MCF 10A (cell line): ENCODE measurements around the gene FRY. TPM values are rescaled to one million over a fixed set of nuclear protein-coding genes. Genes with fewer than 3 reads are reported as not detected.

Source experiments
- BruUV-seq: library from RNA; stranded (reverse); fragments of 400-500 nt; replicated peaks from 2 replicates; lab custom pipeline; 2021; lab: Mats Ljungman, UMichigan
- CTCF ChIA-PET: fragments of 300-600 bp; sonication (Branson Sonifier 250); formaldehyde crosslinking; extraction: SDS; loops from one replicate; lab custom pipeline; 2021; ENCODE audit warnings: antibody characterized with exemption, inconsistent platforms; lab: Yijun Ruan, JAX
- POLR2A ChIA-PET: fragments of 300-600, 350-650 bp; sonication (Branson Sonifier 250); formaldehyde crosslinking; extraction: SDS; loops from one replicate; lab custom pipeline; 2020; ENCODE audit warnings: antibody characterized with exemption, inconsistent platforms; lab: Yijun Ruan, JAX
- DNase-seq: peaks from one replicate; pipeline ENCODE4 v3.0.0-alpha.2; 2018; ENCODE audit not compliant: unreplicated experiment
- H3K27ac Mint-ChIP-seq: one replicate; pipeline ENCODE4 v1.8.0; 2022; ENCODE audit warnings: mild to moderate bottlenecking, low read depth, mixed read lengths; ENCODE audit not compliant: unreplicated experiment
- H3K27me3 Mint-ChIP-seq: one replicate; pipeline ENCODE4 v1.8.0; 2022; ENCODE audit warnings: mixed read lengths; ENCODE audit not compliant: insufficient read depth, unreplicated experiment
- H3K36me3 Mint-ChIP-seq: one replicate; pipeline ENCODE4 v1.8.0; 2022; ENCODE audit warnings: mild to moderate bottlenecking, moderate library complexity, mixed read lengths; ENCODE audit not compliant: insufficient read depth, unreplicated experiment
- H3K4me1 Mint-ChIP-seq: one replicate; pipeline ENCODE4 v1.8.0; 2022; ENCODE audit warnings: mixed read lengths; ENCODE audit not compliant: insufficient read depth, unreplicated experiment
- H3K4me3 Mint-ChIP-seq: one replicate; pipeline ENCODE4 v1.8.0; 2022; ENCODE audit warnings: mild to moderate bottlenecking, moderate library complexity, mixed read lengths; ENCODE audit not compliant: unreplicated experiment
- H3K9me3 Mint-ChIP-seq: one replicate; pipeline ENCODE4 v1.8.0; 2022; ENCODE audit warnings: mixed read lengths; ENCODE audit not compliant: unreplicated experiment
- intact Hi-C: fragments of 100-400 bp; cut with micrococcal nuclease; formaldehyde crosslinking; loops from 2 replicates; pipeline ENCODE4 v1.14.1; 2022
- total RNA-seq: library from RNA; stranded (reverse); gene quantifications from 2 replicates; pipeline ENCODE4 v1.2.3, GENCODE V29; 2022
- TF ChIP-seq, protein P1 (sequence below): fragments of 200-600 bp; IDR thresholded peaks from one replicate; pipeline ENCODE4 v1.8.0; 2022; ENCODE audit warnings: antibody characterized with exemption, mild to moderate bottlenecking; ENCODE audit not compliant: unreplicated experiment

Gene FRY
- total RNA-seq, 1 experiment from 2014 or later, result 8.9 TPM

DNA sequence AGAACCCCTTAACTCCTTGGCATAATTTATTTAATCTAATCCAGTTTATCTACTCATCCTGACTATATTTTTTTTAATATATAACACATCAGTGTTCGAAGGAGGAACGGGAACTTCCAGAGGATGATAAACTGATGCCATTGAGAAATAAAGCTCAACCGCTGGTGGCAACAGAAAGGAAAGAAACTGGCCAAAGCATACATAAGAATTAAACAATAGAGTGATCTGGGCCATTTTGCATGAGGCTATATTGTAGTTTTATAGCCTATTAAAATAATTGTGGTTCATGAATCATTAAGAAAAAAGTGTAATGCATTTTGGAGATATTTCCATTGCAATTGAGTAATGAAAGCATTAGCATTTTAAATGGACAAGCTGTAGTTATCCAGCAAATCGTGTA lies 94.2 kb downstream of the FRY start:
- TF ChIP-seq, protein P1, sequence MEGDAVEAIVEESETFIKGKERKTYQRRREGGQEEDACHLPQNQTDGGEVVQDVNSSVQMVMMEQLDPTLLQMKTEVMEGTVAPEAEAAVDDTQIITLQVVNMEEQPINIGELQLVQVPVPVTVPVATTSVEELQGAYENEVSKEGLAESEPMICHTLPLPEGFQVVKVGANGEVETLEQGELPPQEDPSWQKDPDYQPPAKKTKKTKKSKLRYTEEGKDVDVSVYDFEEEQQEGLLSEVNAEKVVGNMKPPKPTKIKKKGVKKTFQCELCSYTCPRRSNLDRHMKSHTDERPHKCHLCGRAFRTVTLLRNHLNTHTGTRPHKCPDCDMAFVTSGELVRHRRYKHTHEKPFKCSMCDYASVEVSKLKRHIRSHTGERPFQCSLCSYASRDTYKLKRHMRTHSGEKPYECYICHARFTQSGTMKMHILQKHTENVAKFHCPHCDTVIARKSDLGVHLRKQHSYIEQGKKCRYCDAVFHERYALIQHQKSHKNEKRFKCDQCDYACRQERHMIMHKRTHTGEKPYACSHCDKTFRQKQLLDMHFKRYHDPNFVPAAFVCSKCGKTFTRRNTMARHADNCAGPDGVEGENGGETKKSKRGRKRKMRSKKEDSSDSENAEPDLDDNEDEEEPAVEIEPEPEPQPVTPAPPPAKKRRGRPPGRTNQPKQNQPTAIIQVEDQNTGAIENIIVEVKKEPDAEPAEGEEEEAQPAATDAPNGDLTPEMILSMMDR, result no peak

DNA sequence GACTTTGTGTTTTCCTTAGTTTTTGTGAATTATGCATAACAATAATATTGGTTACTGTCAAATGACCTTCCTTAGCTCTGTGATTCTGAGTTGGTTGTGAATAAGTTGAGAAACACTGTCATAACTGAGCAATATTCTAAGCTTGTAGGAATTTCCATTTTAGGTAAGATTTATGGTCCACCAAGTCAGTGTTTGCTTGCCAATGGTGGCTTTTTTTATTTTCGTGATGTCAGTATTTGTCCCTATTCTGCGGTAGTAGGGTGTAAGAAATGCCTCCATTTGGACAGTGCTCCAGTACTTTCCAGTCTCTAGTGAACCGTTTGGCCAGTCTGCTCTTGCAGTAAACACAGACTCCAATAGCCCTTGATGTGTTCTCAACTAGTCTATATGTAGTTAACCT lies 94.7 kb downstream of the FRY start:
- H3K9me3 Mint-ChIP-seq, result no peaks in the 10 kb centered on the region
- no peaks in the 10 kb centered on the region for H3K27me3 Mint-ChIP-seq
- H3K27ac Mint-ChIP-seq, result no peak overlapping the region
- peaks cover 5% of the 10 kb centered on the region for H3K4me1 Mint-ChIP-seq
- no peak for DNase-seq
- peaks cover 5% of the 10 kb centered on the region for H3K36me3 Mint-ChIP-seq
- ChIA-PET POLR2A (interaction anchor here (1.0 to 2.9 kb wide), 7 partner anchors 9 to 189 kb away, joined by 3 to 19 read pairs (median 7); partner anchors contain the start of genes BRCA2, FRY and ZAR1L), CTCF (interaction anchor here (0.9 to 1.6 kb wide), 5 partner anchors 12 to 265 kb away, joined by 3 to 5 read pairs (median 4); no protein-coding TSS in a partner anchor)
- H3K4me3 Mint-ChIP-seq, result no peak overlapping the region
- TF ChIP-seq, protein P1, result no peak
- intact Hi-C loops, result loop anchor here (2.0 kb wide), 1 partner anchor 27 kb away; no protein-coding TSS in a partner anchor
- no TSS peak for BruUV-seq

More for the DNA sequence above, 94.2 kb downstream of the FRY start:
- Mint-ChIP-seq H3K9me3 (no peaks in the 10 kb centered on the region), H3K36me3 (peaks cover 5% of the 10 kb centered on the region), H3K4me1 (peaks cover 5% of the 10 kb centered on the region), H3K4me3 (peak overlapping the region; percentile 16), H3K27me3 (no peaks in the 10 kb centered on the region), H3K27ac (peak overlapping the region; percentile 64)
- ChIA-PET POLR2A (interaction anchor here (0.7 to 2.9 kb wide), 11 partner anchors 9 to 190 kb away, joined by 3 to 19 read pairs (median 3); partner anchors contain the start of genes BRCA2, FRY and ZAR1L), CTCF (interaction anchor here (0.9 to 1.6 kb wide), 5 partner anchors 12 to 266 kb away, joined by 3 to 5 read pairs (median 4); no protein-coding TSS in a partner anchor)
- BruUV-seq, result no TSS peak
- intact Hi-C loops, result loop anchor here (2.0 kb wide), 1 partner anchor 27 kb away; no protein-coding TSS in a partner anchor
- peak; percentile 47 for DNase-seq

DNA sequence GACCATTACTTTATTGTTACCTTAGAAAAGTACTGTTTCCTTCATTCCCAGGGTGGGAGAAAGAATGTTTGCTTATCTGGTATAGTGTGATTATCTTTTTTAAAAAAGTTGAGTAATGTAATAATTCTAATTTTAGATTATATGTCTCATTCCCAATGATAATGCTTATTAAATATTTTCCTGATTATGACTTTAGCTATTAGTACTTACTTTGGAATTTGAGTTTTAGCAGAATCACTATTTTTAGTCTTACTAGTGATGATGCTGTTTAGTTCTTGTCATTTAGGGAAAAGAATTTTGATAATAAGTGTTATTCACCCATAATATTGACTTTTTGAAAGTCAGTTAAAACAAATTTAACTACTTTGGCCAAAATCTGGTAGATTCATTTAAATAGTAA lies 95.2 kb downstream of the FRY start:
- intact Hi-C loops, result loop anchor here (2.0 kb wide), 1 partner anchor 26 kb away; no protein-coding TSS in a partner anchor
- Mint-ChIP-seq H3K36me3 (peaks cover 5% of the 10 kb centered on the region), H3K4me1 (peaks cover 5% of the 10 kb centered on the region), H3K27ac (no peak overlapping the region), H3K4me3 (no peak overlapping the region), H3K27me3 (no peaks in the 10 kb centered on the region), H3K9me3 (no peaks in the 10 kb centered on the region)
- TF ChIP-seq, protein P1, result no peak
- DNase-seq, result no peak
- BruUV-seq, result no TSS peak
- ChIA-PET CTCF (no interaction called here), POLR2A (interaction anchor here (1.0 to 2.9 kb wide), 3 partner anchors 11 to 189 kb away, joined by 3 to 19 read pairs (median 7); partner anchors contain the start of genes BRCA2 and ZAR1L)

DNA sequence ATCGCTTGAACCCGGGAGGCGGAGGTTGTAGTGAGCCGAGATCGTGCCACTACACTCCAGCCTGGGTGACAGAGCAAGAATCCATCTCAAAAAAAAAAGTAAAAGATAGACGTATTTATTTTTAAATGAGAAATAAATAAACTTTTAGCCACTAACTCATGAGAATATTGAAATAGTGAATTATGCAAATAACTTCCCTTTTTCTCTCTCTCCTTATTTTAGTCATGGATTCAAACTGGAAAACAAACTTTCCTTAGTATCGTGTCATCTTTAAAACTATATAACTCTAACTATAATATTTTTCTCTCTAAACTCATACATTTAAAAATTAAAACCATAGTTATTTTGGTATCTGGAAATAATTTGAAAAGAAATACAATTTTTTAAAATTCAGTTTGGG lies 96.1 kb downstream of the FRY start:
- no TSS peak for BruUV-seq
- no peaks in the 10 kb centered on the region for H3K27me3 Mint-ChIP-seq
- ChIA-PET POLR2A (no interaction called here), CTCF (no interaction called here)
- intact Hi-C loops, result loop anchor here (2.0 kb wide), 1 partner anchor 25 kb away; no protein-coding TSS in a partner anchor
- H3K9me3 Mint-ChIP-seq, result no peaks in the 10 kb centered on the region
- TF ChIP-seq, protein P1, result no peak
- no peak for DNase-seq
- H3K4me1 Mint-ChIP-seq, result peaks cover 5% of the 10 kb centered on the region
- no peak overlapping the region for H3K4me3 Mint-ChIP-seq
- no peak overlapping the region for H3K27ac Mint-ChIP-seq
- peaks cover 5% of the 10 kb centered on the region for H3K36me3 Mint-ChIP-seq
